Sigmoid colon (tissue), 7 donors: ENCODE data around the gene TMEM132D. TPM values are rescaled to one million over a fixed set of nuclear protein-coding genes. Genes with fewer than 3 reads are reported as not detected.

Experiments
- DNase-seq: peaks from one replicate; pipeline ENCODE4 v3.0.0-alpha.2; 2019
- H3K27ac ChIP-seq, 4 donors: fragments of 200-600 bp; sonication (generic); one replicate each; pipeline ENCODE4 v1.5.1; 2016 to 2019; ENCODE audit warnings: mild to moderate bottlenecking in 1 of 4
- H3K27me3 ChIP-seq, 3 donors: fragments of 200-600 bp; sonication (generic); one replicate each; pipeline ENCODE4 v1.5.1; 2019; ENCODE audit warnings: mild to moderate bottlenecking in 1 of 3
- H3K36me3 ChIP-seq, 4 donors: fragments of 200-600 bp; sonication (generic); one replicate each; pipeline ENCODE4 v1.5.1; 2016 to 2019
- H3K4me1 ChIP-seq, 4 donors: fragments of 200-600 bp; sonication (generic); one replicate each; pipeline ENCODE4 v1.5.1; 2017 to 2019
- H3K4me3 ChIP-seq, 4 donors: fragments of 200-600 bp; sonication (generic); one replicate each; pipeline ENCODE4 v1.5.1; 2017 to 2019; ENCODE audit warnings: mild to moderate bottlenecking in 2 of 4, moderate library complexity in 1 of 4
- H3K9me3 ChIP-seq, 4 donors: fragments of 200-600 bp in 3 of 4; sonication (generic) in 3 of 4; one replicate each; pipeline versions ENCODE4 v1.5.1 to v1.6.1; 2013 to 2019
- CTCF ChIP-seq, 4 experiments: fragments of 450-650 bp in 3 of 4; fragments of 200-600 bp in 1 of 4; IDR thresholded peaks; one replicate each; pipeline ENCODE4 v1.5.1; 2016 to 2019; ENCODE audit warnings: antibody characterized with exemption in 4 of 4, mild to moderate bottlenecking in 3 of 4, moderate library complexity in 2 of 4
- EP300 ChIP-seq, 4 donors: sonication (generic); formaldehyde crosslinking; IDR thresholded peaks; one replicate each; pipeline ENCODE4 v1.6.1; 2017; ENCODE audit warnings: antibody characterized with exemption in 4 of 4
- POLR2A ChIP-seq, 2 donors: fragments of 450-650 bp; IDR thresholded peaks; one replicate each; pipeline ENCODE4 v1.6.1; 2016; ENCODE audit warnings: antibody characterized with exemption in 2 of 2, mild to moderate bottlenecking in 2 of 2, moderate library complexity in 2 of 2
- POLR2AphosphoS5 ChIP-seq, 4 donors: sonication (generic); formaldehyde crosslinking; IDR thresholded peaks; one replicate each; pipeline ENCODE4 v1.6.1; 2017; ENCODE audit warnings: antibody characterized with exemption in 4 of 4
- WGBS, 2 donors: extraction: QIAGEN DNeasy Blood & Tissue Kit; methylation state at CpG; one replicate each; pipeline ENCODE4 v1.1.7; 2013; 5-methylcytosine and 5-hydroxymethylcytosine counted together
- intact Hi-C: fragments of 100-400 bp; cut with DNase I; formaldehyde crosslinking; loops from one replicate; pipeline ENCODE4 v1.15.1; 2023
- polyA plus RNA-seq, 3 donors: library from polyadenylated mRNA; stranded (reverse); fragments of 200-250 nt; gene quantifications; one replicate each; pipeline ENCODE4 v1.2.3, GENCODE V29; 2013
- small RNA-seq, 3 donors: library from RNA; depleted of rRNA; stranded (forward); fragments of <200 nt; gene quantifications; one replicate each; pipeline ENCODE3, GENCODE V24; 2016
- total RNA-seq, 4 donors: library from RNA; depleted of rRNA; stranded (reverse); fragments of >200 nt; gene quantifications; one replicate each; pipeline ENCODE4 v1.1.0, GENCODE V29; 2016
- donor health status: healthy with polysubstance abuse.
- donor health status: Bipolar disorder and iron deficiency.
- donor health status: healthy.

TMEM132D gene
- total and polyA plus RNA-seq, 7 donors: under 0.01 to 0.03 (median under 0.01) TPM; not detected in 3

DNA sequence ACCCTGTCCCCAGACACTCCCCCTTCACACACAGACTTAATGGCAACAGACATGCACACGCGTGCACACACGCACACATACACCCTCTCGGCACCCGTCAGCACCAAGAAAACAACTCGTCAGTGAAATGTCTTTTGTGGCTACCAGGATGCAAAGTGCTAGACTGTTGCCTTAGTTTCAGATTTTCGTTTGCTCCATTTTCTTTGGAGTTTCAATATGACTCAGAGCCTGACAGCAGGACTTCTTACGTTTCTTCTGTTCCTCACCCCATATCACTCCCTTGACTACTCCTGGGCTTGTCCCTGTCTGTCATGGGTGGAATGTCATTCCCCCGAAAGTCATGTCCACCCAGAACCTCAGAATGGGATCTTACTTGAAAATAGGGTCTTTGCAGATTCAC lies 867.7 kb downstream of the TMEM132D start:
- Histone ChIP-seq H3K9me3 (no peaks in the 10 kb centered on the region), H3K27ac (no peak overlapping the region), H3K4me1 (no peaks in the 10 kb centered on the region), H3K27me3 (peaks cover 0 to 4% (median 0%) of the 10 kb centered on the region in 3 donors), H3K4me3 (no peak overlapping the region), H3K36me3 (no peaks in the 10 kb centered on the region)
- 76 to 87% methylated on average over 9 of the region's 9 CpGs for WGBS, 2 donors
- TF ChIP-seq EP300 (IDR thresholded peaks at IDR 0.05): no peak
- TF ChIP-seq POLR2A (IDR thresholded peaks at IDR 0.05): no peak
- no peak for TF ChIP-seq POLR2AphosphoS5 (IDR thresholded peaks at IDR 0.05)
- TF ChIP-seq CTCF (IDR thresholded peaks at IDR 0.05): no peak
- intact Hi-C loops: no loop called here
- DNase-seq: no peak

DNA sequence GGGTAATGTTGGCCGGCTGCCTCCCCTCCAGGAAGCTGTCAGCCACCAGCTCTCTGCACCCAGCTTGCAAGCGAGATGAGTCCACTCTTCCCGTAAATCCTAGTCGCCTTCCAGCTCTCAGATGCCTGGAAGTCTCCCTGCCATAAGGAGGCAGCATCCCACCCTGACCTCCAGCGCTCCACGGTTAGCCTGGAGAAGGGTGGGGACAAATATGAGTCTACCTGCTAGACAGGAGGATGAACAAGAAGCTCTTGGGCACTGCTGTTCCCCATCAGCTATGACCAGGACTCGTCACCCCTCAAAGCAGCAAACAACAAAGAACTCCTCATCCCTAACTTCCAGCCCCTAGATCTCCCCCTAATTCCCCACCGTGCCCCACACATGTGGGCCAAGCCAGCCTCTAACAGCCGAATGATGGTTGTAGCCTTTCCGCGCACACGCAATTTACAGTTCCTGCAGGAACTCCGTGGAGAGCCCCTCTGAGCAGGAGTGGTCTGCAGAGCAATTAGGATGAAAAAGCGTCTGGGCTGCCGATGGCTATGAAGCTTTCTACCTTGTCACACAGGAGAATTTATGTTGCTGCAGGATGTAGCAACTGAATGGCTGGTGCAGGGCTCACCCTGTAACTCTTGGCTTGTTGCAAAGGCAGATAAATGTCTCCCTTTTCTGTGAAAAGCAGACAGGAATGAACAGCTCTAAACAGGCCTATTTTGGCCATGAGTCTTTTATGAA lies 869.1 kb downstream of the TMEM132D start:
- H3K27ac ChIP-seq: no peak overlapping the region
- DNase-seq: no peak
- H3K27me3 ChIP-seq: peaks cover 0 to 4% (median 0%) of the 10 kb centered on the region in 3 donors
- no peaks in the 10 kb centered on the region for H3K9me3 ChIP-seq
- no peak overlapping the region for H3K4me3 ChIP-seq
- WGBS, 2 donors: 76 to 79% methylated on average over 15 of the region's 15 CpGs
- TF ChIP-seq CTCF (IDR thresholded peaks at IDR 0.05): no peak
- TF ChIP-seq EP300 (IDR thresholded peaks at IDR 0.05): no peak
- no peak for TF ChIP-seq POLR2A (IDR thresholded peaks at IDR 0.05)
- TF ChIP-seq POLR2AphosphoS5 (IDR thresholded peaks at IDR 0.05): no peak
- no peaks in the 10 kb centered on the region for H3K36me3 ChIP-seq
- no peaks in the 10 kb centered on the region for H3K4me1 ChIP-seq
- intact Hi-C loops: no loop called here

- H3K4me1 ChIP-seq: no peaks in the 10 kb centered on the region
- H3K4me3 ChIP-seq: no peak overlapping the region
- intact Hi-C loops: no loop called here
- TF ChIP-seq EP300 (IDR thresholded peaks at IDR 0.05) (no peak), CTCF (IDR thresholded peaks at IDR 0.05) (no peak), POLR2A (IDR thresholded peaks at IDR 0.05) (no peak), POLR2AphosphoS5 (IDR thresholded peaks at IDR 0.05) (no peak)
- DNase-seq: no peak
- no peaks in the 10 kb centered on the region for H3K9me3 ChIP-seq
- WGBS, 2 donors: 30 to 48% methylated on average over 16 of the region's 16 CpGs
- no peaks in the 10 kb centered on the region for H3K36me3 ChIP-seq
- H3K27me3 ChIP-seq: peaks cover 0 to 7% (median 0%) of the 10 kb centered on the region in 3 donors
- H3K27ac ChIP-seq: no peak overlapping the region
Observed at GRCh38 chr12:129028844-129029243, 875.0 kb downstream of the TMEM132D start.

DNA sequence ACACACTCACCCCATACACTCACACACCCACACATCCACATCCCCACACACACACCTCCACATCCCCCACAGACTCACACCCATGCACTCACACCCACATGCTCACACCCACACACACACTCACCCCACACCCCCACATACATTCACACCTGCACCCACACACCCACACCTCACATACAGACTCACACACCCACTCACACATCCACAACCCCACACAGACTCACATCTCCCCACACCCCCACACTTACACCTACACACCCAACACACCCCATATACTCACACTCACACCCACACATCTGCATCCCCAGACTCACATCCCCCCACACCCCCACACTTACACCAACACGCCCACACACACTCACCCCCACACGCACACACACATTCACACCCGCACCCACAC lies 878.8 kb downstream of the TMEM132D start:
- intact Hi-C loops: no loop called here
- Histone ChIP-seq H3K4me3 (no peak overlapping the region), H3K27ac (no peak overlapping the region), H3K9me3 (peaks cover 0 to 2% (median 0%) of the 10 kb centered on the region in 4 donors), H3K27me3 (peaks cover 0 to 3% (median 0%) of the 10 kb centered on the region in 3 donors), H3K36me3 (no peaks in the 10 kb centered on the region), H3K4me1 (no peaks in the 10 kb centered on the region)
- TF ChIP-seq POLR2A (IDR thresholded peaks at IDR 0.05): no peak
- no peak for TF ChIP-seq POLR2AphosphoS5 (IDR thresholded peaks at IDR 0.05)
- TF ChIP-seq CTCF (IDR thresholded peaks at IDR 0.05): no peak
- no peak for TF ChIP-seq EP300 (IDR thresholded peaks at IDR 0.05)
- DNase-seq: no peak
- 90 to 93% methylated on average over 3 of the region's 3 CpGs for WGBS, 2 donors

Small RNA genes lying within 50 kb of the gene (small RNA-seq; reads per million reads assigned to genes)
- 0 reads per million in 3 donors for gene RF02271
